Activated CD4-positive, alpha-beta T cell treated with anti-CD3 and anti-CD28 coated beads, Interleukin-10, Interleukin-2, amounts not matched to agents 100 ng/mL and 50 ng/mL, durations not matched to agents 16 hours and 8 hours (primary cell): ENCODE results near the gene USF3.

Source experiments
- DNase-seq: peaks from one replicate; pipeline ENCODE4 v3.0.0-alpha.2; 2020

The USF3 gene

DNA sequence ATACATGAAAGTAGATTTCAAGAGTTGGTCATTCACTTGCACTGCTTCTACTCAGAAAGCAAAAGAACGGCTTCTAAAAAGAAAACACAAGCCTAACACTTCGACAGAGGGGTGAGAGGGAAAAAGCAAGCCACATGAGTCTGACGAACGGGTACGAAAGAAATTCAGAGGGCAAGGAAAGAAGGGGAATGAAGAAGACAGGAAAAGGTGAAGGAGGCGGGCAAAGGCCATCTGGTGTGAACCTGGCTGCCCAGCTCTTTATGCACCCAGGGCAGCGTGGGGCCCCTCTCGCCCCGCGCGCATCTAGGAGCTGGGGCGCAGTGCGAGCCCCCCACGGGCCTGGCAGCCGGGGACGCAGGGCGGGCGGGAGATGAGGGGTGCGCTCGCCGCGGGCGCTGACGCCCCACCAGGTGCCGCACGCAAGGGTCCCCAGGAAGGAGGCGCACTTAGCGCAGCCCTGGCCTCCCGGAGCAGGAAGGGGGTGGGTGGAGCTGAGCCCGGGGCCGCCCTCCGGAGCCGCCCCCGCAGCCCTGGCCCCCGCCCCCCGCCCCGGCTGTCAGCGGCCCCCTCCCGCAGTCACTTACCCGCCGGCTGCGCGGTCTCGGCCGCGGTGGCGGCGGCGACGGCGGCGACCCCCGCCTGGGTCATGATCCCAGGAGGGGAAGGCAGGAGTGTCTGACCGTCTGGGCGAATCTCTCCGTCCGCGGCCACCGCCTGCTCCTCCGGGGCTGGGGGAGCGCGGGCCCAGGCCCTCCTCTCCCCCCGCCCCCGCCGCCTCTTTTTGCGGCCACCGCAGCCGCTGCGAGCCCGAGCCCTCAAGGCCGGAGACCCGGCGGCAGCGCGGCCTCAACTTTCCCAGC is at the start of gene USF3:
Gene USF3 (minus strand): TSS at position 857 of the 860 bp plus-strand sequence. CDS start 21,764 bp downstream, outside the sequence.
- DNase-seq = peak; percentile 89

DNA sequence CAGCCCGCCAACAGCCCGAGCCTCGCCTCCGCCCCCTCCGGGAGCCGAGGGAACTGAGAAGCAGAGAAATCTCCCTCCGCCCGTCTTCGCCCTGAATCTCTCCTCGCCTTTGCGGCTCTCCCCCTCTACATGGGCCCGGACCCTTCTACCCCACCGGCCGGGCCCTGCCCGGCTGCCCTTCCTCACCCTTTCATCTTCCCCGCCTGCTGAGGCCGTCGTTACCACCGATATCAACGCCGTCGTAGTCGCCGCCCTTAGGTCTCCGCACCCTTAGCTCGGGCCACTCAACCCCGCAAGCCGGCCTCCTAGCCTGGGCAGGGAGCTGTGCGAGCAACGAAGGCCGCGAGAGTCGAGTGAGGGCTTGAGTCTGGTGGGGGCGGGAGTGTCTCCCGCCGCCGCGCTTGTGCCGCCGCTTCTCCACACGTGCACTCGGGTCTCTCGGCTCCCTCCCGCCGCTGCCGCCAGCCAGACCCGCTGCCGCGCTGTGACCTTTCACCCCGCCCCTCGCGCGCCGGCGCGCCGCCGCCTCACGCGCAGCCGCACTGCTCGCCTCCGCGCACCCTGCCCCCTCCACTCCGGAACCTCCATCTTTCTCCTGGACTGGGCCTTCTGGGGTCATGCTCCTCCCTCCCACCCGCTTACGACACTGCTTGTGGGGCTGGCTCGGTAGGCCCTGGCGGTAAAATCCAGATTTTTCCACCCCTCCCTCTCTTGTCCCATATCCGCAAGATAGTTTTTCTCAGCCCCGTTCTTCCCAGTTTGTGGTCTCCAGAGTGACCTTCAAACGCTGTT is 49.5 kb upstream of the USF3 start, which contains the start of gene NAA50:
Gene NAA50 (minus strand): TSS at position 494 of the 792 bp plus-strand sequence. CDS start 300 bp downstream, at position 194.
- peak; percentile 97 for DNase-seq

DNA sequence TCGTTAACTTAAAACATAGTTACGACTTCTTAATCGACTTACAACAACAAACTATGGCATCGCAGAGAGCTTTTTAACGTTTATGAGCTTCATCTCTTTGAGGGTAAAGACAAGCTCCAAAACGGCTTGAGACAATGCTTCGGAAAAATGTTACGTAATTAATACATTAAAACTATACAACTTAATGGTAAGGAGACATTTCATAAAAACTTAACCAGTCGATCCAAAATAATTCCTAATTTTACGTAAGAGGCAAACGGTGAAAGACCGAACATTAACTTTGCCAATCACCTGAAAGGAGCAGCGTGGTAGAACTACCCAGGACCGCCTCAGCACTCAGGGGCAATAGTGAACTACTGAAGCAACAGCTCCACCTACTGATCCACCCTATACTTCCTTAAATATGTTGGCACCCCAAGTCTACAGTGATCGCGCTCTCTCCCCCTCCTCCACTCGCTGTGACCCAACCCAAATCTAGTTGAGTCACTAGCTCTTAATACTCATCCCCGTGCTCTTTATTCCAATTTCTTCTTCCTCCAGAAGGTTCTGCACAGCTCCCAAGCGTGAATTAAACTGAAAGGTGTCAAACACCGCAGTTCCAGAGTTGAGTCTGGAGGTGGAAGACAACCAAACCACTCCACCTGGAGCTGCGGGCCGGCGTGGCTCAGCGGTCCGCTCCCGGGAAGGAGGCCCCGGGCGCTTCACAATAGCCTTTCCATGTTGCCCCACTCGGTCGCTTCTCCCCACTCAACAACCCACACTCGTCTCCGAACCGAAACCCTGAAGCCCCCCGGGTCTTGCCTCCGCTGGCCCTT is 48.7 kb upstream of the USF3 start:
- peak; percentile 90 for DNase-seq

DNA sequence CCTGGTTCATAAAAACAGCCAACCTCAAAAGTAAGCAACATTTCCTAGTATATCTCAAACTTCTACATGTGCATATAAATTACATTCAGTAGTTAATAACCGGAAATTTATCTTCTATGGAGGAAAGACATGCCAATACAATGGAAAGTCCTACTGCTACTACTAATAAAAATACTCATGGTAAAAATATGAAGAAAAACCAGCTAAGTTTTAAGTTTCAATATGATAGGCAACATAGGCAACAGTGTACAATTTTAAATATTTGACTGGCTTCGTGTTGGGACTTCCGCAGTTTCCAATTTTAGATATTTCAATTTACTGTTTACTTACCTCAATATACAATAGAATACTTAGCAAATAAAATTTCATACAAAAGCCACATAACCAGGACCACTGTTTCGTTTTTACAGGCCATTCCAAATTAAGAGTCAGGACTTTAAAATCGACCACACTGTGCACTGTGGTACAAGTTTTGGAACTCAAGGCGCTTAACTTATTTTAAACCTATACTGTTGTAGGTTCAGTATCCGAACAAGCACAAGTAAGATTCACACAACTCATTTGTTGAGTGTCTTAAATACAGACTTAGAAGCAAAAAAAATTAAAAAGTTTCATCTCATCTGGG is 46.7 kb upstream of the USF3 start:
- DNase-seq = peak; percentile 11

- DNase-seq = peak; percentile 32
Measured at GRCh38 chr3:113741620-113742019, 45.2 kb upstream of the USF3 start.

GRCh38 chr3:113741086-113741485 is 44.6 kb upstream of the USF3 start:
- DNase-seq = peak; percentile 7

DNA sequence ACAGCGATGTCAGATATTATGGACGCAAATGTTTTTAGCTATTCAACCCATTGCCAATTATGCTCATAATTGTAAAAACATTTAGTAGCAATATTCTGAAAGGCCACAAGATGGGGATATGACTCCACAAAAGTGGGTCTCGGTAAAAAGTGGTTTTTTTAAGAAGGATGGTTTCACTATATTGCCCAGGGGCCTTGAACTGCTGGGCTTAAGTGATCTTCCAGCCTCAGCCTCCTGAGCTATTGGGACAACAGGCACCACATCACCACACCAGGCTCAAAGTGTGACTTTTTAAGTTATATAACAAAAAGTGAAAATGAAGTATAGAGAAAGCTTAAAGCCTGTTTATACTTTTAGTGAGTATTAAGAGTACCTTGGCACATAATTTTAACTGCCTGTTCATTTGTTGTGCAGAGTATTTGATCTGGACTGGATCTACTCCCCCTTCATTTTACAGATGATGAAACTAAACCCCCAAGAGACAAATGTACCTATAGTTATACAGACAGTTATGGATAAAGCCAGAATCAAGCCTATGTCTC is 40.2 kb upstream of the USF3 start:
- DNase-seq = peak; percentile 65

DNA sequence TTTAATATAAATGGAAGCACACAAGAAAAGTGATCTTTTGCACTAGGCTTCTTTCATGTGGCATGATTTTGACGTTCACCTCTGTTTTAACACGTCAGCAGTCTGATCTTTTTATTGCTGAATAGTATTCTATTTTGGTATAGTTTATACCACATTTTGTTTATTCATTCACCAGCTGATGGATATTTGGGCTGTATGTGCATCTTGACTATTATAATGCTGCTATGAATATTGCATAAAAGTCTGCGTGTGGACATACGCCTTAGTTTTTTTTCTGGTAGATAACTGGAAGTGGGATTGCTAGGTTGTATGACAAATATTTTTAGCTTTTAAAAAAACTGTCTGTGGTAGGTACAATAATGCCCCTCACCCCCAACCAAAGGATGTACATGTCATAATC is 35.3 kb upstream of the USF3 start:
- DNase-seq = no peak

GRCh38 chr3:113730550-113730949 is 34.1 kb upstream of the USF3 start:
- no peak for DNase-seq

DNA sequence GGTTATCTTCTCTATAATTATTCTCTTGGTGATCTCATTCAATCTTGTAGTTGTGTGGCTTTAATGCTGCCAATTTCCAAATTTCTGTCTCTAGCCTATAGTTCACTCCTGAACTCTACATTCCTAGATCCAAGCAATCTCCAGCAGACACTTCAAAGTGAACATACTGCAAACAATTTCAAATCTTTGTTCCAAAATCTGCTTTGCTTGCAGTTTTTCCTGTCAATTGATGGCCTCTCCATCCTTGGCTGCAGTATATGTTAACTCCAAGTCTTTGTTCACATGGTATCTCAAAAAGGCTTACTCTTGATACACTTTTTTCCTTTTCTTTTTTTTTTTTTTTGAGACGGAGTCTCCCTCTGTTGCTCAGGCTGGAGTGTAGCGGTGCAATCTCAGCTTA is 32.2 kb upstream of the USF3 start:
- DNase-seq = no peak

DNA sequence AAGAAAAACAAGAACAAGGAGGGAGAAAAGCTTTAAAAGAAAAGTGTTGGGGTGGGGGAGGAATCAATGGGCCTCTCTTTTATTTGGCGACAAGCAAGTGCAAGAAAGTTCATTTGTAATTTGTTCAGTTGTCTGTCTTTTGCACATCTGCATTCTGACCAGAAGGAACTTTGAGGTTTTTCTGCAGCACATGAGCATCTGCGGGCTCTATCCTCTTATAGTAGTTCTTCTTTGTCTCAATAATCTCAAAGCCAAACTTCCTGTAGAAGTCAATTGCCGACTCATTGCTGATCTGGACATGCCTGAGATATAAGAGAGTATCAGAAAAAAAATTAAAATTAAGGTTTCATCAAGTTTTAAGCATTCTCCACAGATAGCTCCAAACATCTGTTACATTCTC is 25.2 kb upstream of the USF3 start:
- DNase-seq = no peak

- no peak for DNase-seq
Measured at GRCh38 chr3:113719758-113720157, 23.3 kb upstream of the USF3 start.

- no peak for DNase-seq
Measured at GRCh38 chr3:113719294-113719693, 22.9 kb upstream of the USF3 start.

- DNase-seq = no peak
Measured at GRCh38 chr3:113717818-113718217, 21.4 kb upstream of the USF3 start.

DNA sequence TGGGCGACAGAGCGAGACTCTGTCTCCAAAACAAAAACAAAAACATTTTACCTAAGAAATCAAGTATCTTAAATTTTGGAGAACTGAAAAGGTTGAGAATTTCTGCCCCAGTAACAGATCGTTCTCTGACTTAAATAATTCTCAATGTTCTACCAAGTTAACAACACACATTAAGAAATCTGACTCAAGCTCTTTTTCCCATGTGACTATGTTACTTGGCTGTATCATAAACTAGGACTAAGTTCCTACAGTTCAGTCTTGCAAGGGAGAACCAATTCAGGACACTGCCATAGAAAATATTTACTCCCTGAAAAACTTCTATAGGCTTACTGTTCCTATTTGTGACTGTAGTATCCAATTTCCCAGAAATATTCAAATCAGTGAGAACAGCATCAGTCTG is 20.9 kb upstream of the USF3 start:
- no peak for DNase-seq

- no peak for DNase-seq
Measured at GRCh38 chr3:113714702-113715101, 18.3 kb upstream of the USF3 start.

DNA sequence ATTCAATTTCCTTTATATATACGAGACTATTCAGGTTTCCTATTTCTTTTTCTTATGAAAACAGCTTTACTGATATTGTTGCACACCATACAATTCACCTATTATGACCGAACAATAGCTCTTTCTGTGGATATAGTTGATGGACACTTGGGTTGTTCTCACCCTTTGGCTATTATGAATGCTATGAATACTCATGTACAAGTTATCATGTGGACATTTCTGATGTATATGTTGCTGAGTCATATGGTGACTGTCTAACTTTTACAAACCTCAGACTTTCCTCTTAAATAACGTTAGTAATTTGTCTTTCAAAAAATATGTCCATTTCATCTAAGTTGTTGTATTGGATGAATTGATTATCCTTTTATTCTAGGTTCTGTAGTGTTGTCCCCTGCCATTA is 15.7 kb upstream of the USF3 start:
- peak; percentile 12 for DNase-seq

- DNase-seq = no peak
Measured at GRCh38 chr3:113707835-113708234, 11.4 kb upstream of the USF3 start.

DNA sequence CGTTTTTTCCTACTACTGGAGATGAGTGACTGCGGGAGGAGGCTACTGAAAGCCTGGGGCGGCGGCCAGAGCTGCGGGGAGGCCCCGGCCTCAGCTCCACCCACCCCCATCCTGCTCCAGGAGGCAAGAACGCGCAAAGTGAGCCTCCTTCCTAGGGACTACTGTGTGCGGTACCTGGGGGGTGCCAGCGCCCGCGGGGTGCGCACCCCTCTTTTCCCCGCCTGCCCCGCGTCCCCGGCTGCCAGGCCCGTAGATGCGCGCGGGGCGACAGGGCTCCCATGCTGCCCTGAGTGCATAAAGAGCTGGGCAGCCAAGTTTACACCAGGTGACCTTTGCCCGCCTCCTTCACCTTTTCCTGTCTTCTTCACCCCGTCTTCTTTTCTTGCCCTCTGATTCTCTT is 2.5 kb upstream of the USF3 start:
- peak; percentile 17 for DNase-seq

DNA sequence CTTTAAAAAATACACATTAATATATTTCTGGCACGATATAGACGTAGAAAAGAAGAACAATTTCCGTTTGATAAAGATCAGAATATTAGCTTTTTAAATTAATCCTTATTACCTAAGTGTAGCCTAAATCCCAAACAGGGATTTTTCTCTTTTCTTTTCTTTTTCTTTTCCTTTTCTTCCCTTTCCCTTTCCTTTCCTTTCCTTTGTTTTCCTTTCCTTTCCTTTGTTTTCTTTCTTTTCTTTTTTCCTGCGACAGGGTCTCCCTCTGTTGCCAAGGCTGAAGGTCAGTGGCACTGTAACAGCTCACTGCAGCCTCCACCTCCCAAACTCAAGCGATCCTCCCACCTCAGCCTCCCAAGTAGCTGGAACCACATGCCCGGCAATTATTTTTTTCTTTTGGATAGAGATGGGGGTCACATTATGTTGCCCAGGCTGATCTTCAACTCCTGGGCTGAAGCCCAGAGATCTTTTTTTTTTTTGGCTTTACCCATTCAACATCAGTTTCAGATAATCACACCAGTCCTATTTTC is 1.8 kb upstream of the USF3 start:
- no peak for DNase-seq

DNA sequence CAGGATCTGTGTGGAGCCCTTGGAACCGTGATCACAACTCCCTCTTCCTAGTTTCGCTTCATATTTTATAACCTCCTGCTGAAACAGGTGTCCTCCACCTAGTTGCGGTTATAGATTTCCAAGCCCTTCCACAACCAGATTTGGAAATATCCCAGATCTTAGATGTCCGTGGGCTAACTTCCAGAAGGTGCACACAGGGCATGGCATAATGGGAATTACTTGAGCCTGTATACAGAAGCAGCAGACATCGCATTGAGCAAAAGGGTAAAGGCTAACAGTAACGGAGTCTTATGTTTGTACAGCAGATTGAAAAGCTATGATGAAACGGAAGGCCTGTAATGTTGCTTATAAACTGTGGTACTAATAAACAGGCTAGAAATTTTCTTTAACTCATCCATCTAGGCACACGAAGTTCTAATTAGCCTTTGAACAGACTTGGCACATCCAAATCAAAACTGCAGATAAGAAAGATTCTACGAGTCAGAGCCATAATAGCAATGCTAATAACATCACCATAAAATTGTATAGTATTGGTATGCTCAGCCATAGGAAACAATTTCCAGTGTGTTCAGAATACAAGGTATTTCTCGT is 1.2 kb upstream of the USF3 start:
- no peak for DNase-seq
